HepG2 (cell line): Measurements from ENCODE around the gene IRF2. TPM values are rescaled to one million over a fixed set of nuclear protein-coding genes. Genes with fewer than 3 reads are reported as not detected.
A peak's percentile ranks its signal among the peaks of the same experiment; 100 is the strongest.

Experiments used
- FLYWCH1 ChIP-seq: sonication (generic); formaldehyde crosslinking; IDR thresholded peaks from 2 replicates; pipeline ENCODE4 v1.8.1; 2023; ENCODE audit warnings: mild to moderate bottlenecking, missing genetic modification reagents
- GFI1 ChIP-seq: sonication (generic); formaldehyde crosslinking; IDR thresholded peaks from 2 replicates; pipeline ENCODE4 v1.5.0; 2020; ENCODE audit warnings: missing genetic modification reagents, mild to moderate bottlenecking, borderline replicate concordance
- HDAC2 ChIP-seq: sonication (generic); formaldehyde crosslinking; IDR thresholded peaks from 2 replicates; pipeline ENCODE4 v1.4.0; 2020; ENCODE audit warnings: missing genetic modification reagents
- HNF4A ChIP-seq: sonication (generic); formaldehyde crosslinking; IDR thresholded peaks from 2 replicates; pipeline ENCODE4 v1.4.0; 2020; ENCODE audit warnings: missing genetic modification reagents
- HNF4G ChIP-seq, 2 experiments: sonication (generic) in 1 of 2; formaldehyde crosslinking in 1 of 2; IDR thresholded peaks; 2 replicates each; pipeline versions ENCODE4 v1.4.0 to v1.6.1; 2011 to 2020; ENCODE audit warnings: borderline replicate concordance in 2 of 2, low read depth in 2 of 2, mild to moderate bottlenecking in 2 of 2, low read length in 1 of 2, missing genetic modification reagents in 1 of 2, moderate library complexity in 1 of 2
- MAFF ChIP-seq: IDR thresholded peaks from 2 replicates; pipeline ENCODE4 v1.6.1; 2011; ENCODE audit warnings: low read depth, low read length, improper control_type of control experiment
- NCOR1 ChIP-seq: fragments of 200-600 bp; sonication (generic); IDR thresholded peaks from 2 replicates; pipeline ENCODE4 v1.7.0; 2017; ENCODE audit warnings: antibody characterized with exemption, low read length, borderline replicate concordance
- ZMYM4 ChIP-seq: sonication (generic); formaldehyde crosslinking; IDR thresholded peaks from 2 replicates; pipeline ENCODE4 v1.8.1; 2023; ENCODE audit warnings: mild to moderate bottlenecking, missing genetic modification reagents
- ZNF660 ChIP-seq: sonication (generic); formaldehyde crosslinking; IDR thresholded peaks from 2 replicates; pipeline ENCODE4 v1.5.1; 2020; ENCODE audit warnings: mild to moderate bottlenecking, low read depth, missing genetic modification reagents, borderline replicate concordance
- polyA plus RNA-seq, 8 experiments: library from polyadenylated mRNA; depleted of rRNA in 3 of 8; stranded (reverse) in 7 of 8; unstranded in 1 of 8; fragments of >200 nt; fragmentation: Illumina TruSeq in 4 of 8; extraction: Trizol in 4 of 8; gene quantifications; 2 replicates each; pipeline versions ENCODE4 v1.2.1 to v1.2.3, GENCODE V29; 2011 to 2016; ENCODE audit warnings: low read depth in 4 of 8, missing spikeins in 1 of 8, mixed read lengths in 1 of 8; ENCODE audit not compliant: insufficient read depth in 1 of 8
- total RNA-seq, 5 experiments: library from RNA; depleted of rRNA; stranded (reverse); fragments of >200 nt; fragmentation: Illumina TruSeq; extraction: Trizol; gene quantifications; 2 replicates each; pipeline ENCODE4 v1.2.3, GENCODE V29; 2016; ENCODE audit warnings: low read depth in 1 of 5
- TF ChIP-seq, protein P1 (sequence below): sonication (generic); formaldehyde crosslinking; IDR thresholded peaks from 2 replicates; pipeline ENCODE4 v1.5.1; 2020; ENCODE audit warnings: mild to moderate bottlenecking, missing genetic modification reagents

Gene IRF2
- total and polyA plus RNA-seq, 2 of the 13 experiments (the other 11 are each of a cell fraction or from before 2014, with no cell fraction given): 15.5 to 28.8 TPM

DNA sequence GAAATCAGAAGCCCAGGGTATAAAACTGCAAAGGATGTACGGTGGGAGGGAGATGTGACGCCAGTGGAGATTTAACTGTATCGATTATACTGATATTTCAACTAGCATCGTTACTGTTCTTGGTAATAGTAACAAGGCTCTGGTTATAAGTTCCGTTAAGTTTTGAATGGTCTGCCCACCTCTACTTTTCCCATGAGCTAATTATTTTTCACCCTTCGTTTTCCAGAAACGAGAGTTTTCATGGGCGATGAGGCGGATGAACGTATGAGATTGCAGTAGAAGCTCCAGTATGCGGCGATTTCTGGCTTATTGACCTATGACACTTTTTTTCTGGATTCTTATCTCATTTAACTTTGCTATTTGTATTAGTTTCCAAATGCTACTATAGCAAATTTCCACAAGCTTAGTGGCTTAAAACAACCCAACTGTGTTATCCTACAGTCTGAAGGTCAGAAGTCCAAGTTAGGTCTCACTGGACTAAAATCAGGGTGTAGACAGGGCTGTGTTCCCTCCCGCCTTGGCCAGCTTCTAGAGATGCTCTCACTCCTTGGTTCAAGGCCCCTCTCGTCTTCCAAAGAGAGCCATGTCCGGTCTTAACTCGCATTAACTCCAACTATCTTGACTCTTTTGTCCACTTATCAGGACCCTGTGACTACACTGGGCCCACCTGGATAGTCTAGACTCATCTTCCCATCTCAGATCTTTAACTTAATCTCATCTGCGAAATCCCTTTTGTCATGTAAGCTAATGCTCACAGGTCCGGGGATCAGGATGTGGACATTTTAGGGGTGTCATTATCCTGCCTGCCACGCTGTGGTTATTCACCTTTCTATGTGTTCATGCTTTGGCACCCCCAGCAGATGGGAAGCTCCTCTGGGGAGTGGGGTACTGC, 122.5 kb downstream of the IRF2 start (continued):
- TF ChIP-seq GFI1 (CRISPR knock-in tag) (0 out of 2 replicates have a peak, but pooled peaks have one; percentile 23), ZNF660 (no peak), NCOR1 (peak; percentile 27; the same call in 1 of the 2 replicates), HDAC2 (no peak), FLYWCH1 (CRISPR knock-in tag) (no peak), HNF4A (CRISPR knock-in tag) (peak; percentile 79), MAFF (0 out of 2 replicates have a peak, but pooled peaks have one; percentile 1), ZMYM4 (CRISPR knock-in tag) (0 out of 2 replicates have a peak, but pooled peaks have one; percentile 18), HNF4G (IDR thresholded peaks at IDR 0.05; ENCODE audit: borderline replicate concordance, low read depth, low read length) (peak; percentile 63; the same call in 1 of the 2 replicates), HNF4G (CRISPR knock-in tag; IDR thresholded peaks at IDR 0.05; ENCODE audit: borderline replicate concordance, low read depth) (no peak)
- TF ChIP-seq, protein P1, sequence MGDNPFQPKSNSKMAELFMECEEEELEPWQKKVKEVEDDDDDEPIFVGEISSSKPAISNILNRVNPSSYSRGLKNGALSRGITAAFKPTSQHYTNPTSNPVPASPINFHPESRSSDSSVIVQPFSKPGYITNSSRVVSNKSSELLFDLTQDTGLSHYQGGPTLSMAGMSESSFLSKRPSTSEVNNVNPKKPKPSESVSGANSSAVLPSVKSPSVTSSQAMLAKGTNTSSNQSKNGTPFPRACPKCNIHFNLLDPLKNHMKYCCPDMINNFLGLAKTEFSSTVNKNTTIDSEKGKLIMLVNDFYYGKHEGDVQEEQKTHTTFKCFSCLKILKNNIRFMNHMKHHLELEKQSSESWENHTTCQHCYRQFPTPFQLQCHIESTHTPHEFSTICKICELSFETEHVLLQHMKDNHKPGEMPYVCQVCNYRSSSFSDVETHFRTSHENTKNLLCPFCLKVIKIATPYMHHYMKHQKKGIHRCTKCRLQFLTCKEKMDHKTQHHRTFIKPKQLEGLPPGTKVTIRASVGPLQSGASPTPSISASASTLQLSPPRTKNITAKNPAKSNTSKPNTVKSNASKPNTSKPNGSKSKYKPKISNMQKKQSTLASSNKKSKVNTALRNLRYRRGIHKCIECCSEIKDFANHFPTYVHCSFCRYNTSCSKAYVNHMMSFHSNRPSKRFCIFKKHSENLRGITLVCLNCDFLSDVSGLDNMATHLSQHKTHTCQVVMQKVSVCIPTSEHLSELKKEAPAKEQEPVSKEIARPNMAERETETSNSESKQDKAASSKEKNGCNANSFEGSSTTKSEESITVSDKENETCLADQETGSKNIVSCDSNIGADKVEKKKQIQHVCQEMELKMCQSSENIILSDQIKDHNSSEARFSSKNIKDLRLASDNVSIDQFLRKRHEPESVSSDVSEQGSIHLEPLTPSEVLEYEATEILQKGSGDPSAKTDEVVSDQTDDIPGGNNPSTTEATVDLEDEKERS (CRISPR knock-in tag): no peak
- TF ChIP-seq, all 625 proteins: peak for 9
